GM12878 (cell line): ENCODE measurements around the gene ZNF600.
"Not testable (repeated sequence)": the region's sequence is repeated elsewhere in the genome, so short reads cannot be mapped to it uniquely, and the experiment has no call there.

ENCODE experiments used
- CTCF ChIP-seq, 3 experiments: IDR thresholded peaks in 2 of 3; conservative IDR thresholded peaks in 1 of 3; 2 replicates each; pipeline ENCODE4 v1.5.1; 2011; ENCODE audit warnings: low read depth in 3 of 3, low read length in 3 of 3, mild to moderate bottlenecking in 3 of 3, control low read depth in 2 of 3, moderate library complexity in 2 of 3, inconsistent platforms in 1 of 3, mixed read lengths in 1 of 3; ENCODE audit not compliant: control insufficient read depth in 2 of 3, insufficient read depth in 1 of 3; ENCODE audit errors: extremely low read depth in 1 of 3
- EP300 ChIP-seq, 2 experiments: fragments of 150-350 bp in 1 of 2; IDR thresholded peaks; 2 replicates each; pipeline ENCODE4 v1.6.1; 2011 to 2012; ENCODE audit warnings: low read depth in 2 of 2, low read length in 2 of 2, borderline replicate concordance in 1 of 2, improper control_type of control experiment in 1 of 2, inconsistent platforms in 1 of 2; ENCODE audit not compliant: control insufficient read depth in 1 of 2
- ESRRA ChIP-seq: IDR thresholded peaks from 2 replicates; pipeline ENCODE4 v1.6.1; 2012; ENCODE audit warnings: mild to moderate bottlenecking, low read length, improper control_type of control experiment
- EZH2 ChIP-seq: IDR thresholded peaks from 2 replicates; pipeline ENCODE4 v1.6.1; 2012; ENCODE audit warnings: low read depth, mild to moderate bottlenecking, control low read depth, inconsistent platforms, low read length, borderline replicate concordance; ENCODE audit not compliant: control insufficient read depth
- HDAC2 ChIP-seq: fragments of 200-600 bp; sonication (generic); IDR thresholded peaks from 2 replicates; pipeline ENCODE4 v1.6.1; 2017
- KAT2A ChIP-seq: conservative IDR thresholded peaks from 2 replicates; pipeline ENCODE4 v1.6.1; 2011; ENCODE audit warnings: low read depth, low read length; ENCODE audit not compliant: control insufficient read depth
- POLR2A ChIP-seq: IDR thresholded peaks from 2 replicates; pipeline ENCODE4 v1.6.1; 2011; ENCODE audit warnings: low read depth, mild to moderate bottlenecking, low read length
- POLR2AphosphoS5 ChIP-seq: IDR thresholded peaks from 2 replicates; pipeline ENCODE4 v1.6.1; 2011; ENCODE audit warnings: mild to moderate bottlenecking, low read length, inconsistent platforms
- SIN3A ChIP-seq: IDR thresholded peaks from 2 replicates; pipeline ENCODE4 v1.6.1; 2012; ENCODE audit warnings: low read depth, low read length, improper control_type of control experiment
- SREBF2 ChIP-seq: IDR thresholded peaks from 2 replicates; pipeline ENCODE4 v1.6.1; 2012; ENCODE audit warnings: mild to moderate bottlenecking, low read length

GRCh38 chr19:52715330-52715729 is 71.3 kb downstream of the ZNF600 start:
- TF ChIP-seq ESRRA; KAT2A; EZH2; CTCF (IDR thresholded peaks at IDR 0.05 in 2 of 3, conservative IDR thresholded peaks at IDR 0.05 in 1 of 3; ENCODE audit: control insufficient read depth in 2 of 3, extremely low read depth in 1 of 3, insufficient read depth in 1 of 3, low read depth in 3 of 3, low read length in 3 of 3); SREBF2; EP300 (IDR thresholded peaks at IDR 0.05; ENCODE audit: borderline replicate concordance in 1 of 2, control insufficient read depth in 1 of 2, low read depth in 2 of 2, low read length in 2 of 2); SIN3A; POLR2AphosphoS5; POLR2A; HDAC2: not testable (repeated sequence)
